ENCODE measurements around the gene GPD1L. TPM values are rescaled to one million over a fixed set of nuclear protein-coding genes. Genes with fewer than 3 reads are reported as not detected.

GPD1L gene
- total and polyA plus RNA-seq, 2 of the 13 experiments (the other 11 are each of a cell fraction or from before 2014, with no cell fraction given) = 4.9 to 13.7 TPM

DNA sequence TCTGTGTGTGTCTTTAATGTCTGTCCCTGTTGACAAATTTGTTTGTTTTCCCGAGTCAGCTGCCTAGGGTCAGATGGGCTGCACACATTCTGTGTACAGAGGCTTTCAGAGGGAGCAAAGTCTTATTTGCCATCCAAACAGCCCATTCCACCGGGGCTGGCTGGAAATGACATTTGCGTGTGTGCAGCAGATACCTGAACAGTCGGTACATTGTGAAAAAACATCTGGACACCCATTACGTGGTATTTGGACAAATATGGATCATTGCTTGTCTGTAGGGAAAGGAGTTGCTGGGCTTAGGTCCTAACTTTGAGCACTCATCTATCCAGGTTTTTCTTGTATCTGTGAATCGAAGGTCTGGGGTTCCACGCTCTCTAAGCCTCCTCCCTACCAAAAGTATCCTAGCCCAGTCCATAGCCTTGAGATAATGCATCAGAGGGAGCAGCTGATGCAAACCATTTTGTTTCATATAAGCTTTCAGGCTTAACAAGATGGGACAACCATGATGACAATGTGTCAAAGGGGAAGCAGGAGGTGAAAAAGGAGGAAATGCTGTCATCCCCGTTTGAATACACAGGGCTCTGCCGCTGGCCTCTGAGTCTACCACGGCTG is 109.9 kb downstream of the GPD1L start (continued):
- TF ChIP-seq NRL (CRISPR knock-in tag; IDR thresholded peaks at IDR 0.05; ENCODE audit: borderline replicate concordance) (no peak), ZNF138 (CRISPR knock-in tag; IDR thresholded peaks at IDR 0.05; ENCODE audit: low read depth) (no peak), CREB1 (IDR thresholded peaks at IDR 0.05) (0 out of 2 replicates have a peak, but pooled peaks have one; percentile 19), CREB1 (CRISPR knock-in tag; IDR thresholded peaks at IDR 0.05) (peak; percentile 79), MTF1 (CRISPR knock-in tag; IDR thresholded peaks at IDR 0.05) (no peak), ZBTB21 (CRISPR knock-in tag; IDR thresholded peaks at IDR 0.05) (no peak; the same call in 1 of the 2 replicates), FOXK2 (IDR thresholded peaks at IDR 0.05) (peak; percentile 95), ARID2 (CRISPR knock-in tag; IDR thresholded peaks at IDR 0.05; ENCODE audit: borderline replicate concordance) (no peak), ZNF530 (CRISPR knock-in tag; IDR thresholded peaks at IDR 0.05; ENCODE audit: low read depth) (no peak), ZNF773 (CRISPR knock-in tag; IDR thresholded peaks at IDR 0.05; ENCODE audit: borderline replicate concordance) (no peak), ZFP36L1 (CRISPR knock-in tag; IDR thresholded peaks at IDR 0.05) (peak; percentile 46; the same call in 1 of the 2 replicates), SAFB2 (CRISPR knock-in tag; IDR thresholded peaks at IDR 0.05; ENCODE audit: borderline replicate concordance, low read depth) (no peak), SALL2 (CRISPR knock-in tag; IDR thresholded peaks at IDR 0.05) (0 out of 2 replicates have a peak, but pooled peaks have one; percentile 38), ZNF124 (CRISPR knock-in tag; IDR thresholded peaks at IDR 0.05) (peak; percentile 73)
- TF ChIP-seq, protein P1, sequence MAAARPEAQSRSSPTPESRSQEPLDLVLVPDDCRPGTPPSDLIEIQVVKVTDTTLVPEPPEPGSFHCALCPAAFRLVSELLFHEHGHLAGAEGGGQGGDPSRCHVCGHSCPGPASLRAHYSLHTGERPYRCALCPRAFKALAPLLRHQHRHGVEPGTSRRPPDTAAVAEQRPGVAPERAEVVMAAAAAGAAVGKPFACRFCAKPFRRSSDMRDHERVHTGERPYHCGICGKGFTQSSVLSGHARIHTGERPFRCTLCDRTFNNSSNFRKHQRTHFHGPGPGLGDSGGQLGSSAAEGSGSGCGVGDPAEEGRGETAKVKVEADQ (CRISPR knock-in tag; IDR thresholded peaks at IDR 0.05; ENCODE audit: borderline replicate concordance) = peak; percentile 87; the same call in 1 of the 2 replicates
- TF ChIP-seq, protein P2, sequence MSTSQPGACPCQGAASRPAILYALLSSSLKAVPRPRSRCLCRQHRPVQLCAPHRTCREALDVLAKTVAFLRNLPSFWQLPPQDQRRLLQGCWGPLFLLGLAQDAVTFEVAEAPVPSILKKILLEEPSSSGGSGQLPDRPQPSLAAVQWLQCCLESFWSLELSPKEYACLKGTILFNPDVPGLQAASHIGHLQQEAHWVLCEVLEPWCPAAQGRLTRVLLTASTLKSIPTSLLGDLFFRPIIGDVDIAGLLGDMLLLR (CRISPR knock-in tag; IDR thresholded peaks at IDR 0.05) = no peak
- TF ChIP-seq, protein P3, sequence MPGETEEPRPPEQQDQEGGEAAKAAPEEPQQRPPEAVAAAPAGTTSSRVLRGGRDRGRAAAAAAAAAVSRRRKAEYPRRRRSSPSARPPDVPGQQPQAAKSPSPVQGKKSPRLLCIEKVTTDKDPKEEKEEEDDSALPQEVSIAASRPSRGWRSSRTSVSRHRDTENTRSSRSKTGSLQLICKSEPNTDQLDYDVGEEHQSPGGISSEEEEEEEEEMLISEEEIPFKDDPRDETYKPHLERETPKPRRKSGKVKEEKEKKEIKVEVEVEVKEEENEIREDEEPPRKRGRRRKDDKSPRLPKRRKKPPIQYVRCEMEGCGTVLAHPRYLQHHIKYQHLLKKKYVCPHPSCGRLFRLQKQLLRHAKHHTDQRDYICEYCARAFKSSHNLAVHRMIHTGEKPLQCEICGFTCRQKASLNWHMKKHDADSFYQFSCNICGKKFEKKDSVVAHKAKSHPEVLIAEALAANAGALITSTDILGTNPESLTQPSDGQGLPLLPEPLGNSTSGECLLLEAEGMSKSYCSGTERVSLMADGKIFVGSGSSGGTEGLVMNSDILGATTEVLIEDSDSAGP (CRISPR knock-in tag; IDR thresholded peaks at IDR 0.05; ENCODE audit: borderline replicate concordance) = peak; percentile 57; the same call in 1 of the 2 replicates
- TF ChIP-seq, protein P4, sequence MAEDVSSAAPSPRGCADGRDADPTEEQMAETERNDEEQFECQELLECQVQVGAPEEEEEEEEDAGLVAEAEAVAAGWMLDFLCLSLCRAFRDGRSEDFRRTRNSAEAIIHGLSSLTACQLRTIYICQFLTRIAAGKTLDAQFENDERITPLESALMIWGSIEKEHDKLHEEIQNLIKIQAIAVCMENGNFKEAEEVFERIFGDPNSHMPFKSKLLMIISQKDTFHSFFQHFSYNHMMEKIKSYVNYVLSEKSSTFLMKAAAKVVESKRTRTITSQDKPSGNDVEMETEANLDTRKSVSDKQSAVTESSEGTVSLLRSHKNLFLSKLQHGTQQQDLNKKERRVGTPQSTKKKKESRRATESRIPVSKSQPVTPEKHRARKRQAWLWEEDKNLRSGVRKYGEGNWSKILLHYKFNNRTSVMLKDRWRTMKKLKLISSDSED (CRISPR knock-in tag; IDR thresholded peaks at IDR 0.05) = no peak
- TF ChIP-seq, protein P5, sequence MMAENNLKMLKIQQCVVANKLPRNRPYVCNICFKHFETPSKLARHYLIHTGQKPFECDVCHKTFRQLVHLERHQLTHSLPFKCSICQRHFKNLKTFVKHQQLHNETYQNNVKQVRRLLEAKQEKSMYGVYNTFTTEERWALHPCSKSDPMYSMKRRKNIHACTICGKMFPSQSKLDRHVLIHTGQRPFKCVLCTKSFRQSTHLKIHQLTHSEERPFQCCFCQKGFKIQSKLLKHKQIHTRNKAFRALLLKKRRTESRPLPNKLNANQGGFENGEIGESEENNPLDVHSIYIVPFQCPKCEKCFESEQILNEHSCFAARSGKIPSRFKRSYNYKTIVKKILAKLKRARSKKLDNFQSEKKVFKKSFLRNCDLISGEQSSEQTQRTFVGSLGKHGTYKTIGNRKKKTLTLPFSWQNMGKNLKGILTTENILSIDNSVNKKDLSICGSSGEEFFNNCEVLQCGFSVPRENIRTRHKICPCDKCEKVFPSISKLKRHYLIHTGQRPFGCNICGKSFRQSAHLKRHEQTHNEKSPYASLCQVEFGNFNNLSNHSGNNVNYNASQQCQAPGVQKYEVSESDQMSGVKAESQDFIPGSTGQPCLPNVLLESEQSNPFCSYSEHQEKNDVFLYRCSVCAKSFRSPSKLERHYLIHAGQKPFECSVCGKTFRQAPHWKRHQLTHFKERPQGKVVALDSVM (CRISPR knock-in tag; IDR thresholded peaks at IDR 0.05) = peak; percentile 82
